K562 (cell line): Measurements from ENCODE around the gene NPC1. TPM values are rescaled to one million over a fixed set of nuclear protein-coding genes. Genes with fewer than 3 reads are reported as not detected.
A peak's percentile ranks its signal among the peaks of the same experiment; 100 is the strongest.

Experiments
- ATAC-seq: fragments of 200-7000 bp; cut with Tn5 transposase; 3 replicates; pipeline ENCODE4 v1.9.1; 2020; ENCODE audit warnings: moderate library complexity
- BruUV-seq: library from RNA; stranded (reverse); fragments of 400-500 nt; replicated peaks from 2 replicates; lab custom pipeline; 2021; lab: Mats Ljungman, UMichigan
- CTCF ChIA-PET: fragments of 300-600 bp; formaldehyde crosslinking; extraction: SDS; loops from one replicate; lab custom pipeline; 2021; ENCODE audit warnings: low intra/inter-chr PET ratio; lab: Yijun Ruan, JAX
- POLR2A ChIA-PET: fragments of 300-600, 350-650 bp; sonication (Branson Sonifier 250); formaldehyde crosslinking; extraction: SDS; loops from one replicate; lab custom pipeline; 2021; ENCODE audit warnings: antibody characterized with exemption, inconsistent platforms; lab: Yijun Ruan, JAX
- DNase-seq, 4 experiments: peaks; one replicate each; pipeline versions ENCODE4 v3.0.0 to v3.0.0-alpha.2; 2011 to 2018; ENCODE audit warnings: low spot score in 3 of 4, mixed read lengths in 3 of 4; ENCODE audit errors: extremely low read depth in 1 of 4
- FAIRE-seq: peaks from 2 replicates; lab custom pipeline; 2011; peaks lifted over from hg19 to GRCh38; lab: Jason Lieb, UNC
- H2AFZ ChIP-seq: 2 replicates; pipeline ENCODE4 v1.6.0; 2011; ENCODE audit warnings: low read depth, low read length, control low read depth, inconsistent platforms
- H3K27ac ChIP-seq: fragments of 200-600 bp; 3 replicates; pipeline ENCODE4 v1.8.0; 2011; ENCODE audit warnings: low read depth, mild to moderate bottlenecking, control low read depth, inconsistent platforms, low read length, moderate library complexity, mixed read lengths; ENCODE audit errors: extremely low read depth
- H3K27me3 ChIP-seq, 2 experiments: fragments of 300-600 bp in 1 of 2; 2 replicates in 1 of 2; 3 replicates in 1 of 2; pipeline versions ENCODE4 v1.6.0 to v1.8.0; 2011; ENCODE audit warnings: inconsistent platforms in 2 of 2, low read length in 2 of 2, mild to moderate bottlenecking in 1 of 2, mixed read lengths in 1 of 2, moderate library complexity in 1 of 2; ENCODE audit not compliant: control insufficient read depth in 2 of 2, insufficient read depth in 2 of 2
- H3K36me3 ChIP-seq: fragments of 300-600 bp; 3 replicates; pipeline ENCODE4 v1.8.0; 2011; ENCODE audit warnings: mild to moderate bottlenecking, low read length, inconsistent platforms; ENCODE audit not compliant: control insufficient read depth, insufficient read depth
- H3K4me1 ChIP-seq, 2 experiments: fragments of 200-600 bp in 1 of 2; replicated peaks in 1 of 2; 2 replicates in 1 of 2; 3 replicates in 1 of 2; pipeline versions ENCODE4 v1.5.1 to v1.8.0; 2011; ENCODE audit warnings: inconsistent platforms in 2 of 2, low read length in 2 of 2, mild to moderate bottlenecking in 1 of 2, mixed read lengths in 1 of 2, moderate library complexity in 1 of 2; ENCODE audit not compliant: control insufficient read depth in 2 of 2, insufficient read depth in 2 of 2
- H3K4me2 ChIP-seq: 2 replicates; pipeline ENCODE4 v1.6.1; 2011; ENCODE audit warnings: low read length, control low read depth, inconsistent platforms, mixed read lengths; ENCODE audit not compliant: insufficient read depth
- H3K4me3 ChIP-seq: fragments of 200-600 bp; sonication (generic), shearing (Covaris generic); 2 replicates; pipeline ENCODE4 v1.5.1; 2016; ENCODE audit warnings: control low read depth, inconsistent platforms
- H3K79me2 ChIP-seq: fragments of 200-600 bp; 3 replicates; pipeline ENCODE4 v1.8.0; 2011; ENCODE audit warnings: low read length, inconsistent platforms; ENCODE audit not compliant: control insufficient read depth, insufficient read depth
- H3K9ac ChIP-seq, 2 experiments: 2 replicates each; pipeline versions ENCODE4 v1.6.0 to v1.6.1; 2011; ENCODE audit warnings: low read depth in 2 of 2, low read length in 2 of 2, control low read depth in 1 of 2, inconsistent platforms in 1 of 2, mild to moderate bottlenecking in 1 of 2, mixed read lengths in 1 of 2; ENCODE audit not compliant: insufficient read depth in 1 of 2
- H3K9me1 ChIP-seq: one replicate; pipeline ENCODE4 v1.6.0; 2011; ENCODE audit warnings: inconsistent platforms, mild to moderate bottlenecking, low read length, moderate library complexity; ENCODE audit not compliant: control insufficient read depth, insufficient read depth
- H3K9me3 ChIP-seq: replicated peaks from 2 replicates; pipeline ENCODE4 v1.5.1; 2011; ENCODE audit warnings: low read depth, low read length, inconsistent platforms; ENCODE audit not compliant: control insufficient read depth, insufficient read depth
- H4K20me1 ChIP-seq: replicated peaks from 2 replicates; pipeline ENCODE4 v1.6.1; 2011; ENCODE audit warnings: low read length, inconsistent platforms, mixed read lengths; ENCODE audit not compliant: control insufficient read depth, insufficient read depth
- ARID3A ChIP-seq: IDR thresholded peaks from 2 replicates; pipeline ENCODE4 v1.6.1; 2012; ENCODE audit warnings: low read depth, low read length, improper control_type of control experiment, borderline replicate concordance
- BRD4 ChIP-seq: fragments of 200-600 bp; sonication (generic); IDR thresholded peaks from 2 replicates; pipeline ENCODE4 v1.6.1; 2017; ENCODE audit warnings: inconsistent platforms
- FOXP1 ChIP-seq: sonication (generic); formaldehyde crosslinking; IDR thresholded peaks from 2 replicates; pipeline ENCODE4 v1.8.0; 2022; ENCODE audit warnings: mild to moderate bottlenecking, missing genetic modification reagents
- GTF2E2 ChIP-seq: fragments of 200-800 bp; sonication (Bioruptor generic); IDR thresholded peaks from 2 replicates; pipeline ENCODE4 v1.6.1; 2016; ENCODE audit warnings: missing genetic modification characterization, missing compliant biosample characterization
- HDAC2 ChIP-seq: fragments of 450-650 bp; IDR thresholded peaks from 2 replicates; pipeline ENCODE4 v1.6.1; 2016; ENCODE audit warnings: mild to moderate bottlenecking
- SPI1 ChIP-seq: IDR thresholded peaks from 2 replicates; pipeline ENCODE4 v1.6.1; 2011; ENCODE audit warnings: low read depth, low read length, control low read depth, borderline replicate concordance
- TGIF2 ChIP-seq: sonication (generic); formaldehyde crosslinking; IDR thresholded peaks from 2 replicates; pipeline ENCODE4 v1.8.1; 2022; ENCODE audit warnings: mild to moderate bottlenecking, missing genetic modification reagents, moderate library complexity
- WGBS: fragments of 100-300 bp; shearing (Covaris generic); methylation state at CpG from one replicate; pipeline ENCODE4 v1.1.6; 2016; ENCODE audit warnings: low coverage, mixed read lengths; ENCODE audit not compliant: insufficient coverage; ENCODE audit errors: missing lambda C conversion rate; 5-methylcytosine and 5-hydroxymethylcytosine counted together
- in situ Hi-C: fragments of 300-500 bp; cut with MboI; formaldehyde crosslinking; loops from 4 replicates; pipeline ENCODE4 v1.15.0; 2018; ENCODE audit warnings: inconsistent platforms, mixed read lengths
- intact Hi-C: fragments of 100-400 bp; cut with micrococcal nuclease; formaldehyde crosslinking; loops from 2 replicates; pipeline ENCODE4 v1.14.2; 2022
- polyA plus RNA-seq, 8 experiments: library from polyadenylated mRNA; depleted of rRNA in 4 of 8; stranded (reverse) in 5 of 8; unstranded in 3 of 8; fragments of >200 nt; fragmentation: Nextera tagmentation in 2 of 8; fragmentation: Illumina TruSeq in 1 of 8; extraction: Ambion mirVana in 2 of 8; extraction: Trizol in 1 of 8; gene quantifications; 2 replicates each; pipeline versions ENCODE4 v1.2.1 to v1.2.3, GENCODE V29; 2011 to 2014; ENCODE audit warnings: inconsistent platforms in 1 of 8, missing spikeins in 1 of 8
- total RNA-seq, 7 experiments: library from RNA; depleted of rRNA in 6 of 7; stranded (reverse); fragments of >200 nt in 6 of 7; fragmentation: Illumina TruSeq in 2 of 7; extraction: Trizol in 2 of 7; gene quantifications; 2 replicates each; pipeline versions ENCODE4 v1.2.1 to v1.2.3, GENCODE V29; 2011 to 2021; ENCODE audit warnings: low replicate concordance in 1 of 7

Gene NPC1
- total and polyA plus RNA-seq, 9 of the 15 experiments (the other 6 are each of a cell fraction or from before 2014, with no cell fraction given), result 17.1 to 45.9 (median 27.6) TPM

GRCh38 chr18:23541349-23542093 is 44.8 kb downstream of the NPC1 start:
- BruUV-seq, result no TSS peak
- H3K27ac ChIP-seq, result no peak overlapping the region; the same call in 2 of the 3 replicates
- peak overlapping the region in 1 of 2 experiments; percentile 31; a peak in 1 of 4 replicates for H3K9ac ChIP-seq
- H3K9me3 ChIP-seq, result no peaks in the 10 kb centered on the region
- H3K36me3 ChIP-seq, result peaks cover 89% of the 10 kb centered on the region
- ATAC-seq (peak; percentile 64), FAIRE-seq (no peak), DNase-seq (peak in 2 of 4 experiments; percentile 23 to 39)
- no peaks in the 10 kb centered on the region for H3K27me3 ChIP-seq
- H3K4me1 ChIP-seq, result peaks cover 5 to 21% of the 10 kb centered on the region in 2 experiments
- H3K4me3 ChIP-seq, result no peak overlapping the region
- H2AFZ ChIP-seq, result no peak overlapping the region
- CTCF ChIA-PET, result no interaction called here
- in situ Hi-C loops, result no loop called here
- H3K79me2 ChIP-seq, result no peaks in the 10 kb centered on the region
- peaks cover 25% of the 10 kb centered on the region for H4K20me1 ChIP-seq
- H3K9me1 ChIP-seq, result no peaks in the 10 kb centered on the region
- no peak for TF ChIP-seq BRD4
- TF ChIP-seq HDAC2, result no peak
- TF ChIP-seq GTF2E2 (tag), result peak; percentile 50; the same call in 1 of the 2 replicates
- no peak for TF ChIP-seq ARID3A
- TF ChIP-seq TGIF2 (CRISPR knock-in tag), result 0 out of 2 replicates have a peak, but pooled peaks have one; percentile 46
- TF ChIP-seq FOXP1 (CRISPR knock-in tag), result 0 out of 2 replicates have a peak, but pooled peaks have one; percentile 40
- TF ChIP-seq SPI1, result no peak
- H3K4me2 ChIP-seq, result 0 out of 2 replicates have a peak overlapping the region, but pooled peaks have one; percentile 30
- POLR2A ChIA-PET, result interaction anchor here (0.9 to 1.8 kb wide), 6 partner anchors 10 to 25 kb away, joined by 3 to 5 read pairs (median 3); no protein-coding TSS in a partner anchor
- intact Hi-C loops, result loop anchor here (1.0 to 2.0 kb wide), 2 partner anchors 12 to 45 kb away; partner anchors contain the start of gene NPC1
- WGBS, result 57% methylated on average over 9 of the region's 9 CpGs
